HG02852 (cell line): ENCODE data around the gene PDZRN4.
"Not testable (repeated sequence)": the region's sequence is repeated elsewhere in the genome, so short reads cannot be mapped to it uniquely, and the experiment has no call there.

Experiments used
- ATAC-seq: cut with Tn5 transposase; IDR thresholded peaks from one replicate; pipeline ENCODE4 v1.9.1; 2021; ENCODE audit warnings: mild to moderate bottlenecking, moderate library complexity; ENCODE audit not compliant: unreplicated experiment

The PDZRN4 gene

GRCh38 chr12:41548926-41549325, 360.8 kb downstream of the PDZRN4 start:
- no peak for ATAC-seq

- no peak for ATAC-seq
Observed at GRCh38 chr12:41552588-41552987, 364.5 kb downstream of the PDZRN4 start.

- ATAC-seq, result no peak
Observed at GRCh38 chr12:41556176-41556575, 368.1 kb downstream of the PDZRN4 start.

DNA sequence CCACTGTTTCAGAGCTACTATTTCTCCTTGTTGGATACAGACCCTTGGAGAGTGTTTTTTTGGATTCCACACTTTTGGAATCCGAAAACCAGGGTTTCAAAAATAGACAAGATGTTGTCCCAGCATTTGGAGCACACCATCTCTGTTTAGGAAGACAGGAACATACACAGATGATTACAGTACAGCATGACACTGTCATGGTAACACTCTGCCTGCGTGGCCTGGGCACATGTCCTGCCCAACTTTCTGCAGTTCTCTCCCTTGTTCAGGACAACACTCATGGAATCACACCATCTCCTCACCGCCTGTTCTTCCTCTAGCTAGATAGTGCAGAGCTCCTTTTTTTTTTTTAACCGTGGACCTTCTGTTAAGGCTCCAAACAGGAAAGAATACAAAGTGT, 369.2 kb downstream of the PDZRN4 start:
- no peak for ATAC-seq

GRCh38 chr12:41558671-41559070, 370.6 kb downstream of the PDZRN4 start:
- no peak for ATAC-seq

GRCh38 chr12:41563051-41563450, 374.9 kb downstream of the PDZRN4 start:
- ATAC-seq, result no peak

DNA sequence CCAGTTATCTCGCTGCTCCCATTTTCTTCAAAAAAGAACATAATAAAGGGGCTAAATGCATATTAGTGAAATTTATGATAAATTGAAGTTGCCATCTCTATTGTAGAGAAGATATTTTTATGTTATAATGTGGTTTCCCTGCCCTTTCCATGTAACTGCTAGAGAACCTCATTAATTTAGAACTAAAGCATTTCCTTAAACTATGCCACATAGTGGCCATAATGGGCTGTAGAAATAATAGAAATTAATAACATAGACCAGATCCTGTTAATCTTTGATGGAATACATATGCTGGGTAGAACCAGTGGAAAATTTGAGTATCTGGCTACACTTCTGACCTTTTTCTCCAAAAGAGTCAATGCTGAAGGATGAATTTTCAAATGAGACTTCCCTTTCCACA, 376.7 kb downstream of the PDZRN4 start:
- no peak for ATAC-seq

GRCh38 chr12:41566703-41567102, 378.6 kb downstream of the PDZRN4 start:
- ATAC-seq, result no peak

- ATAC-seq, result no peak
Observed at GRCh38 chr12:41573445-41573844, 385.3 kb downstream of the PDZRN4 start.

- no peak for ATAC-seq
Observed at GRCh38 chr12:41576925-41577324, 388.8 kb downstream of the PDZRN4 start.

DNA sequence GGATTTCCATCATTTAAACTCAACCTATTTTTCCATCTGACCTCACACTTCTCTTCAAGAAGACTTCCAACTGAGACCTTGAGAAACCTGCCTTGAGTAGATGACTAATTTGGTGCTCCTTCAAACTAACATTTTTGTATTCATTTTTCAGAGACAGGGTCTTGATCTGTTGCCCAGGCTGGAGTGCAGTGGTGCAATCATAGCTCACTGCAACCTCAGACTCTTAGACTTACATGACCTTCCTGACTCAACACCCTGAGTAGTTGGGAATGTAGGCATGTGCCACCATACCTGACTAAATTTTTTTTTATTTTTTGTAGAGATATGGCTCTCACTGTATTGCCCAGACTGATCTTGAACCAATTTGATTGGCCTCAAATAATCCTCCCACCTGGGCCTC, 389.9 kb downstream of the PDZRN4 start:
- no peak for ATAC-seq

DNA sequence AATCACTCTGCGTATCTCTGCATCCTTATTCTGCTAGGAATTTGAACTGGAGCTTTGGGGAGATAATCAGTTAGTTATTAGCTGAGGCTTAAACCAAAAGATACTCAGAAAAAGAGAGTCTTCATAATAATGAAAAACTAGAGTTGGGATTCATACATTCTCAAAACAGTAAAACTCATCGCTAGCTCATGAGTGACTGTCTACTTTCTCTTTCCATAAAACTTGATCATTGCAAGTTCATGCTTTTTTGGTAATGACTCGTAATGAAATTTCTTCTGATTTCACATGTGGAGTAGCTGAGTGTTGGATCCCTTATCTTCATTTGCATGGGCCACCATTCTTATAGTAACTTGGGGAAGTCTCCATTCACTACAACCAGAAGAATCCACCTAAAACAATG, 397.7 kb downstream of the PDZRN4 start:
- ATAC-seq, result no peak

DNA sequence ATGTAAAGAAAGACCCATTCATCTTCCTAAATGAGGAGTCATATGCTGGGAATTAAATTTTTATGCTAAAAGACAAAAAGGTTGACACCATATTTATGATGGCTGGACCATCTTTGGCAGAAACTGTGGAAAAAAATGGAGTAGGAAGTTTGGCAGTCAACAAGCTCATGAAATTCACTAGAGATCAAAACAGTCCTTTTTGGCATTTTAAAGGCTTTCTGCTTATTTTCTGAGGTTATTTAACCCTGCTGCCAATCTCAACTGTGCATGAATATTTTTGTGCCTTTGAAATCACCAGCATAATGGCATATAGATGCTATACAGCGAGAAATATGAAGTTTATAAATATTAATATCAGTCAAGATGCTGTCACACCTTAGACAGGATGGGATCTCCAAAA, 399.5 kb downstream of the PDZRN4 start:
- ATAC-seq, result no peak

DNA sequence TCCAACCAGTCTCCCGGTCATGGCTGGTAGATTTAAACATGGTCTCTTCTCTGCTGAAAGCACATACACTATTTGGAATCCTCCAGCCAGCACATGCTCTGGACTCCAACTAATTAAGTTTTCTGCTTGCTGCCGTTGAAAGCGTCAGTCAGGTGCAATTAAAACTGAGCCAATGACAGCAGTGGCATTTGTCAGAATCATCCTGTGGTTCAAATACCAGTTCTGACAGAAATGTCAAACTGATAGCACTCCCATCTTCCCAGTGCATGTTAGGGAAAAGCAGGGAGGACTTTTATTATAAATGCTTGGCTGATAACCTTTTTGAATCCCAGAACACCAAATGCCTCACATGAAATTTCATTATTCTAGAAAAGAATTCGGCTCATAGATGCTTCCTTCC, 401.8 kb downstream of the PDZRN4 start:
- ATAC-seq, result no peak

DNA sequence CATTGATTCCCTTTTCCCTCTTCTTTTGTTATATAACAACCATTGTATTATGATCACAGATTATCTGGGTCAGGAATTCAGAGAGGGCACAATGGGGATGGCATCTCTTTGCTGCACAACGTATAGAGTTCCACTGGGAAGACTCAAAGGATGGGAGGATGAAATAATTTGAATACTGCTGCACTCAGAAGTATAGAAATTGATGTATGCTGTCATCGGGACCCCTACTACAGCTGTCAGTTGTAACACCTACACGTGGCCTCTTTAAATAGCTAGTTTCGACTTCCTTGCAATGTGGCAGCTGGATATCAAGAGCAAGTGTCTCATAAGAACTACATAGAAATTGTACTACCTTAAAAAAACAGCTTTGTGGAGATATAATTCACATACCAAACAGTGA, 408.1 kb downstream of the PDZRN4 start:
- no peak for ATAC-seq

DNA sequence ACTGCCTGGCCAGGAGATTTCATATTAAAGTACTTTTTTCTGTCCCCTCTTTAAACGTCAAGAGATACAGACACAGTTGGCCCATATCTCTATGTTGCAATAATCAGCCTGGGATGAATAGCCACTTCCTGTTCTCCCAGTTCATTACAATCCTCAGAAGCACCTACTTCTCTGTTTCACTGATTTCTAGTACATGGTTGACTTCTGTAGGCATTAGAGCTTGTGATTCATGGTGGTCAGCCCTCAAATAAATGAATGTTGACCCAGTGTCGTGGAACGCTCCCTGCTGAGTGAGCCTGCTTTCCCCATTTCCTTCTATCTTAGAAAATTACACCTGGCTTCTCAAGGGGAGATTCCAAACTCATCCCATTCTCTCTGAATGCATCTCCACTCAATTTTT, 416.7 kb downstream of the PDZRN4 start:
- ATAC-seq, result no peak

DNA sequence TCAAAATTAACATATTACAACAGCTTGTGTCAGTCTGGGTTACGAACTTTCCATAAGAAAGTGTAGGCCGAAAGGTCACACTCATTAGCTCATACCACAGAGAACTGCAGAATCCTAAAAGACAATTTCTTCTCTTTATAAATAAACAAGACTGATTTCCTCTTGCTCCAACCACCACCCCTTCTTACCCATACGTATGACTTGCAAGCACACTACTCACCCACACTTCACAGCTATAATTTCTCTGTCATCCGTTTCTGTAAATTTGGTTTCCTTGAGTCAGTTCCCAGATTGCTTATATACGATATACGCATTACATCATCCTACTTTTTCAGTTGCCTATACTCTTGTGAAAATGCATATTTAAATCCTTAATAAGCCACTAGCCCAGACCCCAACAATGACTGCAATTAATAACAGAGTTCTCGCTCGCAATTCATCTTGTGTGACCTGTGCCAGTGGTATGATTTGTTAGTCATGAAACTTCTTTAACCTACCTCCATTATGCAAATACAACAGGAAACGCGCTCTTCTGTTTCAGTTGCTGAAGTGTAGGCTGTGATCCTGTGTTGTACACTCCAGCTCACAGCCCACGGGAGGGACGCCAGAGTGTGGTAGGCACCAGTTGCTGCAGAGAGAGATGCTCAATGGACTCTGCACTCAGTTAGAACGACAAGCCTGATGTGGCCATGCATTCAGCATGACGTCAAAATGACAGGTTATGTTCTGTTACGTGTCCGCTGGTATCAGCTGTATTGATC, 417.6 kb downstream of the PDZRN4 start:
- ATAC-seq, result no peak

- no peak for ATAC-seq
Observed at GRCh38 chr12:41606468-41607445, 418.6 kb downstream of the PDZRN4 start.

- ATAC-seq, result no peak
Observed at GRCh38 chr12:41612892-41613557, 424.9 kb downstream of the PDZRN4 start.

DNA sequence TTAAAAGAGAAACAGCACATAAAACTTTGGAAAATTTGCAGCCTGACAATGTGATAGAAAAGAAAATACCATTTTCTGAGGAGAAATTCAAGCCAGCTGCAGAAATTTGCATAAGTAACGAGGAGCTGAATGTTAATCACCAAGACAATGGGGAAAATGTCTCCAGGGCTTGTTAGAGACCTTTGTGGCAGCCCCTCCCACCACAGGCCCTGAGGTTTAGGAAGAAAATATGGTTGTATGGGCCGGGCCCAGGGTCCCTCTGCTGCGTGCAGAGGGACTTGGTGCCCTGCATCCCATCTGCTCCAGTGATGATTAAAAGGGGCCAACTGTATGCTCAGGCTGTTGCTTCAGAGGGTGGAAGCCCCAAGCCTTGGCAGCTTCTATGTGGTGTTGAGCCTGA, 427.1 kb downstream of the PDZRN4 start:
- ATAC-seq, result not testable (repeated sequence)

- ATAC-seq, result no peak
Observed at GRCh38 chr12:41619705-41620104, 431.6 kb downstream of the PDZRN4 start.
